Measurements from ENCODE around the gene PWWP2B.

Gene PWWP2B

GRCh38 chr10:132408823-132409666 is 12.0 kb downstream of the PWWP2B start:
- no peak for DNase-seq

- no peak for DNase-seq
Observed at GRCh38 chr10:132409667-132410028, 12.6 kb downstream of the PWWP2B start.

- no peak for DNase-seq
Observed at GRCh38 chr10:132410056-132410778, 13.2 kb downstream of the PWWP2B start.

GRCh38 chr10:132410779-132411532 is 14.0 kb downstream of the PWWP2B start:
- DNase-seq = no peak

- DNase-seq = no peak
Observed at GRCh38 chr10:132411561-132412253, 14.7 kb downstream of the PWWP2B start.

- no peak for DNase-seq
Observed at GRCh38 chr10:132412316-132413192, 15.6 kb downstream of the PWWP2B start.

- no peak for DNase-seq
Observed at GRCh38 chr10:132413226-132414205, 16.5 kb downstream of the PWWP2B start.

- no peak for DNase-seq
Observed at GRCh38 chr10:132414402-132415016, 17.5 kb downstream of the PWWP2B start.

GRCh38 chr10:132415255-132415654 is 18.3 kb downstream of the PWWP2B start:
- no peak for DNase-seq

- no peak for DNase-seq
Observed at GRCh38 chr10:132415956-132416355, 19.0 kb downstream of the PWWP2B start.

GRCh38 chr10:132416566-132417256 is 19.7 kb downstream of the PWWP2B start:
- DNase-seq = no peak

- DNase-seq = no peak
Observed at GRCh38 chr10:132417257-132417910, 20.4 kb downstream of the PWWP2B start.

- no peak for DNase-seq
Observed at GRCh38 chr10:132417957-132418441, 21.0 kb downstream of the PWWP2B start.

- no peak for DNase-seq
Observed at GRCh38 chr10:132418527-132419416, 21.8 kb downstream of the PWWP2B start.

- DNase-seq = no peak
Observed at GRCh38 chr10:132419538-132420468, 22.8 kb downstream of the PWWP2B start.

GRCh38 chr10:132420469-132420980 is 23.5 kb downstream of the PWWP2B start:
- no peak for DNase-seq
